ENCODE measurements around the gene EEF2K. TPM values are rescaled to one million over a fixed set of nuclear protein-coding genes. Genes with fewer than 3 reads are reported as not detected.

The EEF2K gene
- total RNA-seq, 3 donors from 2014 or later, result 38.6 to 60.8 (median 39.7) TPM

GRCh38 chr16:22335668-22336246 lies 129.7 kb downstream of the EEF2K start:
- ATAC-seq (no peak), DNase-seq (no peak)
- peaks cover 14% of the 10 kb centered on the region for H3K9me3 ChIP-seq
- intact Hi-C loops (cut with DNase I, micrococcal nuclease), result no loop called here
- no peak overlapping the region for H3K4me3 ChIP-seq
- peaks cover 3% of the 10 kb centered on the region for H3K36me3 ChIP-seq (ENCODE audit: low read depth)
- TF ChIP-seq, protein P1, sequence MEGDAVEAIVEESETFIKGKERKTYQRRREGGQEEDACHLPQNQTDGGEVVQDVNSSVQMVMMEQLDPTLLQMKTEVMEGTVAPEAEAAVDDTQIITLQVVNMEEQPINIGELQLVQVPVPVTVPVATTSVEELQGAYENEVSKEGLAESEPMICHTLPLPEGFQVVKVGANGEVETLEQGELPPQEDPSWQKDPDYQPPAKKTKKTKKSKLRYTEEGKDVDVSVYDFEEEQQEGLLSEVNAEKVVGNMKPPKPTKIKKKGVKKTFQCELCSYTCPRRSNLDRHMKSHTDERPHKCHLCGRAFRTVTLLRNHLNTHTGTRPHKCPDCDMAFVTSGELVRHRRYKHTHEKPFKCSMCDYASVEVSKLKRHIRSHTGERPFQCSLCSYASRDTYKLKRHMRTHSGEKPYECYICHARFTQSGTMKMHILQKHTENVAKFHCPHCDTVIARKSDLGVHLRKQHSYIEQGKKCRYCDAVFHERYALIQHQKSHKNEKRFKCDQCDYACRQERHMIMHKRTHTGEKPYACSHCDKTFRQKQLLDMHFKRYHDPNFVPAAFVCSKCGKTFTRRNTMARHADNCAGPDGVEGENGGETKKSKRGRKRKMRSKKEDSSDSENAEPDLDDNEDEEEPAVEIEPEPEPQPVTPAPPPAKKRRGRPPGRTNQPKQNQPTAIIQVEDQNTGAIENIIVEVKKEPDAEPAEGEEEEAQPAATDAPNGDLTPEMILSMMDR (IDR thresholded peaks at IDR 0.05), result no peak
- no peaks in the 10 kb centered on the region for H3K4me1 ChIP-seq (ENCODE audit: low read depth)

DNA sequence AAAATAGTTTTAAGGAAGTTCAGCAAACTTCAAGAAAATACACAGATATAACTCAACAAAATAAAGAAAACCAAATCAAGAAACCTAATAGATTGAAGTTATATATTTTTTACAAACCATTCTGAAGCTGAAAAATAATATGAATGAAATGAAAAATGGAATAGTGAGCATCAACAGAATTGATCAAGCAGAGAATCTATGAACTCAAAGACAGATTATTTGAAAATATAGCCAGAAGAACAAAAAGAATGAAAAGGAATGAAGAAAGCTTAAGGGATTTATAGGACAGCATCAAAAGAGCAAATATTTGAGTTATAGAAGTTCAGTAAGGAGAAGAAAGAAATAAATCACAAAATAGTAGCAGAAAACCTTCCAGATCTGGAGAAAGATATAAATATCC lies 130.5 kb downstream of the EEF2K start:
- Histone ChIP-seq H3K9me3 (peaks cover 14% of the 10 kb centered on the region), H3K36me3 (ENCODE audit: low read depth) (peaks cover 2% of the 10 kb centered on the region), H3K4me3 (no peak overlapping the region), H3K4me1 (ENCODE audit: low read depth) (no peaks in the 10 kb centered on the region)
- intact Hi-C loops (cut with DNase I, micrococcal nuclease), result no loop called here
- DNase-seq, result no peak
- TF ChIP-seq, protein P1 (IDR thresholded peaks at IDR 0.05), result no peak
- no peak for ATAC-seq

DNA sequence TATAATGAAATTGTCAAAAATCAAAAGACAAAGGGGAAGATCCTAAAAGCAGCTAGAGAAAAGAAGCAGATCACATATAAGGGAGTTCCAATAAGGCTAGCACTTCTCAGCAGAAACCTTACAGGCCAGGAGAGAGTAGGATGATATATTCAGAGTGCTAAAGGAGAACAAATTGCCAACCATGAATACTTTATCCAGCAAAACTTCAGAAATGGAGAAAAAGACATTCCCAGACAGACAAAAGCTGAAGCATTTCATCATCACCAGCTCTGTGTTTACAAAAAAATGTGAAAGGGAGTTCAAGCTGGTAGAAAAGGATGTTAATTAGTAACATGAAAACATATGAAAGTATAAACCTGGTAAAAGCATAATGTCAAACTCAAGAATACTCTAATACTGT lies 131.0 kb downstream of the EEF2K start:
- Histone ChIP-seq H3K36me3 (ENCODE audit: low read depth) (no peaks in the 10 kb centered on the region), H3K4me3 (no peak overlapping the region), H3K9me3 (peaks cover 14% of the 10 kb centered on the region), H3K4me1 (ENCODE audit: low read depth) (no peaks in the 10 kb centered on the region)
- intact Hi-C loops (cut with DNase I, micrococcal nuclease), result no loop called here
- TF ChIP-seq, protein P1 (IDR thresholded peaks at IDR 0.05), result no peak
- DNase-seq, result no peak
- no peak for ATAC-seq

- ATAC-seq (no peak), DNase-seq (no peak)
- Histone ChIP-seq H3K4me1 (ENCODE audit: low read depth) (no peaks in the 10 kb centered on the region), H3K4me3 (no peak overlapping the region), H3K36me3 (ENCODE audit: low read depth) (no peaks in the 10 kb centered on the region), H3K9me3 (peaks cover 14% of the 10 kb centered on the region)
- intact Hi-C loops (cut with DNase I, micrococcal nuclease), result no loop called here
- TF ChIP-seq, protein P1 (IDR thresholded peaks at IDR 0.05), result no peak
Observed at GRCh38 chr16:22337849-22338635, 132.0 kb downstream of the EEF2K start.

Other genes starting within 250 kb of the EEF2K start
- not detected for gene PDZD9, start 205.2 kb upstream of the EEF2K start, total RNA-seq
- gene MOSMO, start 198.2 kb upstream of the EEF2K start, total RNA-seq, result 10 to 100 TPM in 2 of 3 donors, 1 to 10 TPM in 1; 8.6 to 11.4 (median 11.4) TPM
- under 1 TPM in 2 of 3 donors, not detected in 1; 0.44 to 0.46 TPM for gene VWA3A, start 113.7 kb upstream of the EEF2K start, total RNA-seq
- gene SDR42E2, start 43.8 kb upstream of the EEF2K start, total RNA-seq, result not detected
- gene POLR3E, start 91.1 kb downstream of the EEF2K start, total RNA-seq, result 10 to 100 TPM; 37.7 to 54.5 (median 49.5) TPM
- 10 to 100 TPM; 23.8 to 30.4 (median 26.3) TPM for gene CDR2, start 168.3 kb downstream of the EEF2K start, total RNA-seq

All from mucosa of descending colon (tissue), 3 donors.